HG03025 (cell line): ENCODE data around the gene HYAL3.
A peak's percentile ranks its signal among the peaks of the same experiment; 100 is the strongest.

Experiments used
- ATAC-seq: cut with Tn5 transposase; IDR thresholded peaks from one replicate; pipeline ENCODE4 v1.9.1; 2021; ENCODE audit warnings: mild to moderate bottlenecking, moderate library complexity; ENCODE audit not compliant: unreplicated experiment, low FRiP score

HYAL3 gene

DNA sequence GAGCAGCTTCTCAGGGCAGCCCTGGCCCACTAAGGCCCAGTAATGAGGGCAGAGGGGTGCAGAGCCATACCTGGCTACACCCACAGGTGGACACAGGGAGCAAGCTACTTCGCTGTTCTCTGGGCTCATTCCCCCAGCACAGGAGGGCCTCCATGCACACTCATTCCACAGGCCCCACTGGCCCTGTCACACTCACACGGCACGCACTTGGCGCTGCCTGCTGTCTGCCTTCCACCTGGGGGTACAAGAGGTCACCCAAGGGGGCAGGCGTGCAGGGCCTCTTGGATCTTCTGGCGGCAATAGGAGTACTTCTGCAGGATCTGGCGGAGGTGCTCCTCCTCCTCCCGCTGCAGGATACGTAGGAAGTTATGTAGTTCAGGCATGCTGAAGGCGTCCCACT is 31.1 kb upstream of the HYAL3 start:
- no peak for ATAC-seq

DNA sequence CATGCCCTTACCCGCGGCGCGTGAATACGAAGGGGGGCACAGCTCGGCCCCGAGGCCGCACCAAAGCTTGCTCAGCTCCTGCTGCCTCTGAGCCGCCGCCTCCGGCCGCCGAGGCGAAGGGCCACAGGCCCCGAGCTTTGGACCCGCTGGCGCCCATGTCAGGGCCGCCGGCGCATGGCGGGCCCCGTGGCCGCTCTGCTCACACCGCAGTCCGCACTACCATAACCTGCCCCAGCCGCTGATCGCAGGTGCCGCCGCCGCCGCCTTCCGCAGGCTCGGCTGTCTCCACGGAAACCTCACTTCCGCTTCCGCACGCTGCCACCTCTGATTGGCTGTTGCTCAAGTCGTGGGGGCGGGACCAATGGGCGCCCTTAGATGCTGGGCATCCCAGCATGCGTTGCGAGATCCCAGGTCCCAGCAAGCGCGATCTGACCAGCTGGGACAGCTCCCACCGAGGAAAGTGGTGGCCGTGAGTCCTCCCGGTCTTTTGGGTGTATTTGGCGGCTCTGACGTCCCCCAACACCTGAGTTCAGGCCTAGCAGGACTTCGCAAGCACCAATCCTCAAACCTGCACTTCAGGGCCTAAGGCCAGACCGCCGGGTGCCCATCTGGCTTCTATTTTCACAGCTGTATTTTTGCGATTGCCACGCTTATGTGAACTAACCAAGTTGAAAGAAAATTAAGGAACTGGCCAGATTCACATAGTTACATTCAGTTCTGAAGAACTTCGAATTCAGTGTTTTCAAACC is 28.9 kb upstream of the HYAL3 start, which contains the start of gene TUSC2:
Gene TUSC2 (minus strand): TSS at position 281 of the 749 bp plus-strand sequence. CDS start 124 bp downstream, at position 157.
- ATAC-seq, result peak; percentile 81

DNA sequence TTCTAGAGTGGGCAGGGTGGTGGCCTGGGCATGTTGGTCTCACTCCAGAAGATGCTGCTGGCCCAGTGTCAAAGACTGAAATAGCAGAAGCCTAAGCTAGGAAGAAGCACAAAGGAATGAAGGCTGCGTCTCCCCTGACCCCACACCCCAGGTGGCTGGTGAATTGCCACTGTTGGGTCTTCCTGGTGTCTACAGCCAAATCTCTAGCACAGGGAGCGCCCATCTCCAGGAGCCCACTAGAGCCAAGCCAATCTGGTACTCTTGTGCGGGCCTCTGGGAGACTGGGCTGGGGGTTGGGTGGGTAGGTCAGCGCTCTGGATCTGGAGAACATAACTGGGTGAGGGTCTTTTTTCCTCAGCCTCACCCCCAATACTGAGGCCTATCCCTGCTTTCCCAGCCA is 27.9 kb upstream of the HYAL3 start:
- no peak for ATAC-seq

DNA sequence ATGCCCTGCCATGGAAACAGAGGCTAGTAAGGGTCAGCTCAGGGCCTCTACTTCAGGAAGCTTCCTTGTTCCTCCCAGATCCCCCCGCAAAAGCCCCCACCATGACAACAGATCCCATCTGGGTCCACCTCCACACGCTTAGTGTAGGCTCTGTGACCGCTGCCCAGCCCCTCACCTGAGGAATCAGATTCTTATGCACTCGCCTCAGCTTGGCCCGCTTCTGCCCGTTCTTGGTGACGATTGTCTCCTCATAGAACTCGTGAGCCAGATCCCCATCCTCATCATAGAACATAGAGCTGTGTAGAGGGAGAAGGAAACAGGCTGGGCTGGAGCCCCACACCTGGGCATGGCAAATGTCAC is 27.0 kb upstream of the HYAL3 start:
- ATAC-seq, result no peak

DNA sequence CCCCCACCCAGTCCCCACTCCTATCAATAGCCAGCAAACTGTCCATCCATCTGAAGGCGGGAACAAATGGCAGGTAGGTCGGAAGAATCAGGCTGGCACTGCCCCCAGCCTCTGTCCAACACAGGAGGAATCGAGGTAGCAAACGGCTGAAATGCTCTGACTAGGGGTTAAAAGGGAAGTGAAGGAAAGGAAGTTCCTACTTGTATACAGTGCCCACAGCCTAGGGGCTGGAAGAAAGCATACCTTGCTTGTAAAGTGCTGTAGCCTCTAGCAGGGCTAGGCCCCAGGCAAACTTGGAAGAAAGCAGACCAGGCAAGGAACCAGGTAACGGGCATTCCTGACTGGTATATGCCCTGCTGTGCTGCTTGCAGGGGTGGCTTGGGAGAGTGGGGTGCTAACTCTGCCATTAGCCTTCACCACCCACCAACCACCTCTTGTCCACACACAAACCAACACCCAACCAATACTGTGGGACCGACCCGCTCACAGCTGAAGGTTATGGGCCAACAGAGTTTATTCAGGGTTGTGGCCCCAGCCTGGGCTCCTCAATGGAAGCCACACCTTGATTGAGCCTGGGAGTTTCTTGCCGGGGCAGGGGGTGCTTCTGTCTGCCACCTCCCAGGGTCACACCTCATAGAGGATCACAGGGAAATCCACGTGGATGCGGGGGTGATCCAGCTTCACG is 26.4 kb upstream of the HYAL3 start:
- no peak for ATAC-seq

DNA sequence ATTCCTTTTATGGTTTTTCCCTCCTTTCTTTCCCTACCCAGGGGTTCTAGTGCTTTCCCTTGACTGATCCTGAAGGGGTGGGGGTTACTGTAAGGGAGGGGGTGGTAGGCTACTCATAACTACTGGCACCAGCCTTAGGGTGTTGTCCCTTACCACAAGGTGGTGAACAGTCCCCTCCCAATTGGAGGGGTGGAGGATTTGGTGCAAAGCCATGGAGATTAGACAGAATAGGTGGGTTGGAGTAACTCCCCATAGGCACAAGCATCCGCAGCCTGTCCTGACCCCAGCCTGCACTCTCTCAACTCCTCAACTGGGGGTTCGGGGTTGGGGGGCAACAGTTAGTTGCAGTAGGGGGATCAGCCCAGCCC is 25.9 kb upstream of the HYAL3 start:
- ATAC-seq, result no peak

DNA sequence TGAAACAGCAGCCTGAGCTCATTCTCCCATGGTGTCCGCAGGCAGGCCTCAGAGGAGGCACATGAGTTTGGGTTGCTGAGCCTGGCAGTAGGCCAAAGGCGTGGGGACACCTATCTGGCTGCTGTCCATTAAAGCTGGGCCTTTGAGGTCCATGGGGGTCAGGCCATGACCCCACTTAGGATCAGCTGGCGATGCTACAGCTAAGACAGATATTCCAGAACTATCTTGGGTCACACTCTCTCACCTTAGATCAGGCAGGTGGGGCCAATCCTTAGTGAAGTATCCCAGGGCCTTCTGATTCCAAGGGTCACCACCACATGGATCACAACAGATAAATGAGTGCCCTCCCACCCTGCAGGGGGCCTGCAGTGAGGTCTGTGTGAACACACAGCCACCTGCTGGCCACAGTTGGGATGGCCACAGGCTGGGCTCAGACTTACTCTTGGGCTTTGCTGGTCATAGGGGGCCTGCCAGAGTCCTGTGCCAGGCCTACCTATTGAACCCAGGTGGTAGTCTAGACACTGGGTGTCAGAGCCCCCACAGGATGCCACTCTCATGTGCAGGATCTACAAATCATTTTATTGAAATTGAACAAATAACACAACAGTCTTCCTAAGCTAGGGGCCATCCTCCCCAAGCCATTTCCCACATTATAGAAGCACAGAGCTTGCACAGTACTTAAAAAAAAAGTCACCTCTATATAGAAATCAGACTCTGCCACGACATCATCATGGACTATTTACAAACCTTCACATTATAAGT is 25.3 kb upstream of the HYAL3 start:
- no peak for ATAC-seq

DNA sequence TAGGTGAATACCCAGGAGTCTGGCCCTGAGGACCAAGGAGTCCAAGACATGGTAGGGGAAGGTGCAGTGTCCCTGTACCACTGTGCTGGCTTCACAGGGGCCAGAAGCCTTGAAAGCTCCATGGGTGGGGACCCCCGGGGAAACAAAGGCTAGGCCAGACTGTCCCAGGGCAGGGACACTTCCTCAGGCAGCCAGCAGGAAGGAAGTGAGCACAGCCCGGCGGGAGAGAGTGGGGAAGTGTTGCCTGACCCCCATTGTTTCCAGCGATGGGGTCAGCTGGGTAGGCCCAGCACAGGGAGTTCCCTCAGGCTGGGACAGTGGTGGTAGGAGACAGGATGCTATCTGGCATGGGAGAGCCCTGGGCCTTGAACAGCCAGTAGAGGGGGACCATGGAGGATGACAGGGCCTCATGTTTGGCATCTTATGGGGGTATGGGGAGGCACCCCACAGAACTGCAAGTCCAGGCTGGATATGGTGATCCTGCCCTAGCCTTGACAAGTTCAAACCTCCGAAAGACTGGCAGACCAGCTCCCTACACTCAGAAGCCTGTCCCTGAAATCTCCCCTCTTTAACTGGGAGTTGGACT is 24.5 kb upstream of the HYAL3 start:
- no peak for ATAC-seq

DNA sequence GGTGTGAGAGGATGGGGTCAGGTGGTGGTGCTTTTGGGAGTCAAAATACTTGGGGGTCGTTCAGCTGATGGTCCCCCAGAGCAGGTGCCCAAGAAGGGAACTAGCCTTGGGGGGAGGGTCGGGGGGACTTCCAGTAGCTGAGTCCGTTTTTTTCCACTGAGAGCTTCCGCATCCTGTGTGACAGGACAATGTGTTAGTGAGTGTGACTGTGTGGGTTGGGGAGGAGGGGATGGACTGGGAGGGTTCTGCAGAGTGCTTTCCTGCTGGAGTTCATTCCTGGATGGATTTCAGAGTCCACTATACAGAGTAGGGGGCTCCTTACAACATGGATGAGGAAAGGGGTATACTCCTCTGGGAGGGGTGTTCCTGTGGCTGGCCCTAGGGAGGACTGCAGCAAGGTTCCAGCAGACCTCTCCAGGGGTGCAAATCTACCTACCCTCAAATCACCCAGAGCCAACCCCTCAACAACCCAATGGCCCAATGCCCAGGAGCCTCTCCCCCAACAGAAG is 23.9 kb upstream of the HYAL3 start:
- ATAC-seq, result no peak

DNA sequence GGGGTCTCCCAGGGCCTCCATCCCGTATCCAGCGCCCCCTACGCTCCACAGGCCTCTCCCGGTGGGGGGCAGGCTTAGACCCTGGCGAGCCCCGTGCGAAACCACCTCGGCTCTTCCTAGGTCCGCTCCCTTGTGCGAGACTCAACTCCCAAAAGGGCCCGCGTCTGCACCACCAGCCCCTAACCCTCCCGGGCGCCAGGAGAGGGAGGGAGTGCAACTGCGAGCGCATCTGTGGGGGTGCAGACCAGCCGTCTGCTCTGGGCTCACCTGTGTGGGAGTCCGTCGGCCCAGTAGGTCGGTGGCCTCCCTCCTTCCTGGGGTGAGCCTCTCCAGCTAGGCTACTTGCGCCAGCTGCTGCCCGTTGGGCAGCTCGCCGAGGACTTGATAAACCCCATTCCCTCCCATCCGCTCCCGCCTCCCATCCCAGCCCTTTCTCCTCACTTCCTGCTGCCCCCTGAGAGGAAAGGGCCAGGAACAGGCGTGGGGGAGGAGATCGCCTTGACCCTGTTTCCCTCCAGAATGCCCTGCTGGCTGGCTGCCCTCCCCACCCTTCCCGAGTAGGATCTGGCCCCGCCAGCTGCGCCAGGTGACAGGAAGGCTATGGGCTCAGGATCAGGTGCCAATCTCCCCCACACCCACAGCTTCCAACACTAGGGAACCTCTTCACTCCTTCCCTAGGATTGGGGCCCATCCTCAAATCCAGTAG is 23.3 kb upstream of the HYAL3 start, which contains the start of gene HYAL2:
Gene HYAL2 (minus strand): TSS at position 360 of the 706 bp plus-strand sequence. CDS start 2,256 bp downstream, outside the sequence.
- no peak for ATAC-seq

DNA sequence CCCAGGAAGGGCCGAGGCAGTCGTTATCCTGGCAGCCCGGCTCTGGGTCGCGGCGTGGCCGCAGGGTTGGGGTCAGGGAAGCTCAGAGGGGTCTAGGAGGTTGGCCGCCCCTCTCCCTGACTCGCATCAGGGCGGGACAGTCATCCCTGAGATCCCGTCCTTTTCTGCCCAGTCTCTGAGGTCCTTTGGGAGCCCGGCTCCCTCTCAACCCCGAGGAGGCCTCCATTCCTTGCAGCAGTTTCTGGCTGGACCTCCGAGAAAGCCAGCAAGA is 22.8 kb upstream of the HYAL3 start:
- no peak for ATAC-seq

DNA sequence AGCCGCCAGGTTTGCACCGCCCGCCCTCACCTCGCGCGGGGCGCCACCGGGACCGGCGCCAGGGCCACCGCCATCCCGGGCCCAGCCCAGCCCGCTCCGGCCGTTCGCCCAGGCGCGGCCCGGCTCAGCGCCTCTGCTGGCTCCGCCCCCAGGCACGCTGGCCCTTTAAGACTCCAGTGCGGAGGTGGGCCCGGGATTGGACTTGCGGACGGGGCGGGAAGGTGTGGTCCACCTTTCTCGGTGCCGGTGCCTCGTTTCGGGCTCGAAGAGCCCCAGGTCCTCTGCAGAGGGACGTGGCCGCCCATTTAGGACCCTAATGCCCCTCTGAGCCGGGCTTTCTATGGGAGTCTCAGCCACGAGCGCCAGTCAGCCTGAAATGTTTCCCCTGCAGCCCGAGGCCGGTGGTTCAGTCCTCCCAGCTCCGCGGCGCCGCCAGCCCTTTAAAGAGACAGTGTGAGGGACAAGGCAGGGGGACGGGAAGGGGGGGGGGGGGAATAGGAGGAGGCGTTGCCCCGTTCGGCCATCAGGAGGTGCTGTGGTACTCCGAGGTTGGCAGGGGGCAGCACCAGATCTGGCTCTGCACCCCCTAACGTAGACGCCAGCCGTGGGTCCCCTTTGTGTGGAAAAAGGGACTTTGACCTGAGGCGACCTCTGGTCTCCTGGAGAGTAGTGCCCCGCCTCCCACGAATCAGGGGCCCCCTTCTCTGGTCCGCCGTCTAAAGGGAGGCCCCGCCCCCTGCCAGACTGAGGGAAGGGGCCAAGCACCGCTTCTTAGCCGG is 22.3 kb upstream of the HYAL3 start:
- peak; percentile 74 for ATAC-seq

DNA sequence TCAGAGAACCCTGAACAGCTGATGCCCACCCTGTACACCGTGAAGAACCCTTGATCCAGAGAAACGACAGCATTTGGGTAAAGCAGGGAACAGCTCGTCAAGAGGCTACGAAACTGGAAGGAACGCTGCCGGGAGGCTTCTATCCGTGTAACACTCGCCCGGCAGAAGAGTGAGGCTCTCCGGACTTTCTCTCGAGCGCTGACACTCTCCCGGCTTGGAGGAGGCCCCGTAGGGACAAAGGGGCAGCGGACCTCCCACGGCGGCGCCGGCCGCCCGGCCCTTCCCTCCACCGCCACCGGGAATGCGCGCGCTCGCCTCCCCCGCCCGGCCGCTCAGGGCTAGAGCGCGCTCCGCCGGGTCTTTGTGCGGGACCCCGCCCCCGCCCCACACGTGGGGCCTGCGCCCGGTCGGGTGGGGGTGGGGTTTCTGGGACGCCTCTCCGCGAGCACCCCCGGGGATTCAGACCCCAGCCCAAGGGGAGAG is 21.7 kb upstream of the HYAL3 start:
- ATAC-seq, result peak; percentile 49

DNA sequence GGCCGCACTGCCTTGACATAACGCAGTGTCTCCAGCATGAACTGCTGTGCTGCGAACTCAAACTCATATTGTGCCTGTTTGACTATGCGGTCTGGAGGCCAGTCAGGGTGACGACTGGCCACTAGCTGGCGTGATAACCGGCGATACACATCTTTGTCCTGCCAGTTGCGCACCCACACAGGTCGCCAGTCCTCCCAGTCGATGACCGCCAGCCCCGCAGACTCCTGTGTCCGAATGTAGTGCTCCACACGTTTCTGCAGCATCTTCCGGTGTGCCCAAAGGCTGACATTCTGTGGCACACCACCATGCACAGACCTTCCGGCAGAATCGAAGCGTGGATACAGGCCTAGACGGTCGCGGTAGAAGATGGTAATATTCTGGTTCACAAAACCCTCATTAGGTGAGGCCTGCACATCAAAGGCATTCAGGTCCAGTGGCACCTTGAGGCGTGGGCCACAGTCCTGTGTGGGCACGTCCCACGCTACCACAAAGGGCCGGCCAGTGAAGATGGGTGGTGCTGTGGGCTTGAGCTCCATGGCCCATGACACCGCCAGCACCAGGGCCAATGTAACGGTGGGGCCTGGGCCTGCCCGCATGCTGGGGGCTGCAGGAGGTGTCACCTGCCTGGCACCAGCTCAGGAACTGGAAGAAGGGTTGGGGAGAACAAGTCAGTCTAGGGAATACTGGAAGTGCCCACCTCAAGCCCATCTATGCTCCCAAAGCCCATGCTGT is 20.9 kb upstream of the HYAL3 start:
- ATAC-seq, result no peak

DNA sequence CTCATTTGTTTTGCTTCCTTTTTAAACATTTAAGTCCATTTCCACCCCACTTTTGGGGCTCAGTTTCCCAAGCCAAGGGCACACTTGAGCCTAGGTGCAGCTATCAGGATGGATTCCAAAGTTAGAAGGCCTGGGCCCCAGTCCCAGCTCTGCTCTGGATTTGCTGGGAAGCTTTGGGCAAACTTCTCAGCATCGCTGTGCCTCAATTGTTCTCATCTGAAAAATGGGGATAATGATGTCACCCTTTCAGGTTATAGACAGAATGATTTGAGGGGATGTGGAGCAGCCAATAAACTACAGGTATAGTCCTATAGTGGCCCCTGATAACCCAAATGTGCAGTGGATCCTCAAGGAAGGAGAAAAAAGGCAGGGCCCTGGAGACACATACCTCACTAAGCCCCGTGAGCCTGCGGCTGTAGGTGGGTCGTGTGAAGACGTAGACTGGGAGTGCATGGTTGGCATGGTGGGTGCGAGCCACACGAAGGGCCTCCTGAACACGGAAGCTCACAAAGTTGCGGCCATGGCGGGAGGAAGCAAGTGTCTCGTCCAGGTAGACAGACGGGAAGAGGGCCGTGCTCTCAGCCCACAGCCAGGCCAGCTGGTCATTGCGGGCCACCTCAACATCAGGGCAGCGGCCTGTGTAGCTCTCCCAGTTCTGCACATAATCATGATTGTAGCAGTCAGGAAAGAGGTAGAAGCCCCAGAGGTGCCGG is 20.1 kb upstream of the HYAL3 start:
- no peak for ATAC-seq

DNA sequence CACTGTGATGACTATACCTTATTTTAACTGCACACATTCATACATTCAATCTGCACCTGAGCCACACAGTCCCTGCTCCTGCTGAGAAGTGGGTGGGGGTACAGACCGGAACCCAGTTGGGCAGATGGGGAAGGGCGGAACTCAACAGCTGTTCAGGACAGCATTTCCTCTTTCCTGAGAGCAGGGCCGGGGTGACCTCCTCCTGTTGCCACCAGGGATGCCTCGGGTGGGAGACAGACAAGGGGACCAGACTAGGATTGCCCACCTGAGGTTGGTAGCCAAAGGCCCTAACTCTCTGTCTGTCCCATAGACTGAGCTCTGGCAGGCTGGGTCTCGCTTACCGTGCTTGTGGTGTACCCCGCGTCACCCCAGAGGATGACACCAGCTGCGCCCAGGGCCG is 19.4 kb upstream of the HYAL3 start:
- no peak for ATAC-seq

DNA sequence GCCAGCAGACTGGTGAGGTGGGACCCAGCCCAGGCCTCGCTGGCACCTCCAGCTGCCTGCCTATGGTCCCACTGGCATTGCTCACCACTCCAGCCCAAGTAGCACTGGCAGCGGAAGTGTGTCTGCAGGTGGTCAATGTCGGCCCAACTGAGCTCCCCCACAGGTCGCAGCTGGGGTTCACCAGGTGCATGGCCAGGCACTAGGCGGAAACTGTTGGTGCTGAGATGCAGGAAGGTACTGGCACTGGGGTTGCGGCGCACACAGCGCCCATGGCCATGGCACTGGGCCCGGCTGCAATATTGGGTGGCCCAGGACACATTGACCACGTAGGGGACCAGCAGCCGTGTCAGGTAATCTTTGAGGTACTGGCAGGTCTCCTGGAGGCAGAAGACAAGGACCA is 19.0 kb upstream of the HYAL3 start:
- no peak for ATAC-seq

DNA sequence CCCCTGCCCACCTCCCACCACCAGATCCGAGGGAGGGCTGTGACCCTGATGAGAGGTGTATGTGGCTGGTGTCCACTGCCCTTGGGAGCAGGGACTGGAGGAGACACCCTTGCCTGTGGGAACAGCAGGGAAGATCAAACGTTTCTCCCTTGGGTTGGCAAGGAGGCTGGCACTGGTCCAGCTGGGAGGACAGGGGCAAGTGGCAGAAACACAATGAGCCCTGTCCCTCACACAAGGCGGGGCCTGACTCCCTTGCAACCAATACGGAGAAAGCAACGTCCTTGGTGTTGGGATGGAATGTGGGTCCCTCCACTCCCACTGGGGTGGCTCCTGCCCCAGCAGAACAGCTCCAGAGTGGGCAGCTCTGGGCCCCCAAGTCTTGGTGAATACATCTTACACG is 18.1 kb upstream of the HYAL3 start:
- no peak for ATAC-seq
